HG02852 (cell line): ENCODE results near the gene HDAC4.

Experiments used
- ATAC-seq: cut with Tn5 transposase; IDR thresholded peaks from one replicate; pipeline ENCODE4 v1.9.1; 2021; ENCODE audit warnings: mild to moderate bottlenecking, moderate library complexity; ENCODE audit not compliant: unreplicated experiment

Gene HDAC4

DNA sequence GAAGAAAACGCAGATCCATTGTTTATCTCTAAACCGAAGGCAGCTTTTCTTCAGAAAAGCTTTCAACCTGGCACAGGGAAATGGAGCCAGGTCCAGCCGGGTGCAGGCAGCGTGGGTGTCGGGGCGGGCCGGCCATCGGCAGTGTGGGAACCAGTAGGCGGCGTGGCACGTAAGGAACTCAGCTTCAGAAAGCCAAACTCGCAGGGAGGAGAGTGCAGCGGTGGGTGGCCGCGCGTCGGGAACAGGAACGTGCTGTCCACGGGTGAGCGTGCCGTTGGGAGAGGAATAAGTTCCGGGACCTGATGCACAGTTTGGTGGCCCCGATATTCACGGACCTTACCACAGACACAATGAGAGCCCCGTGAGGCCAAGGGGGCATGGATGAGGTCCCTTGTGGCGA lies 282.6 kb downstream of the HDAC4 start:
- no peak for ATAC-seq

DNA sequence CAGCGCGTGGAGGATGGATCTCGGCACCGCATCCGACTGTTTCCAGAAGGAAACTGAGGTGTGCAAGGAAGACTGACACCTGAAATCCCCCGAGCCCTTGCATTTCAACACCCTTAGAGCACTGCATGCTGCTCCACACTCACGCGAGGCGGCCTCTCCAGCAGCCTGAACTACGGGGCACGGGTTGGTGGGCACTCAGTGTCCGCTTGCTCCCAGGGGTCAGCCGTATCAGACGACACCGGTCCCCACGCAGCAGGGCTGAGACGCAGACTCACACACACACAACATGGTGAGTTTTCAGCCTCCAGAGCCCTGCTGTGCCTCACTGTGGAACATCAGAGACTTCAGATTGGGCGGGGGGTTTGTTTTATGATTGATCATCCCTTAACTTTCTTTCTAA lies 283.0 kb downstream of the HDAC4 start:
- ATAC-seq = no peak

DNA sequence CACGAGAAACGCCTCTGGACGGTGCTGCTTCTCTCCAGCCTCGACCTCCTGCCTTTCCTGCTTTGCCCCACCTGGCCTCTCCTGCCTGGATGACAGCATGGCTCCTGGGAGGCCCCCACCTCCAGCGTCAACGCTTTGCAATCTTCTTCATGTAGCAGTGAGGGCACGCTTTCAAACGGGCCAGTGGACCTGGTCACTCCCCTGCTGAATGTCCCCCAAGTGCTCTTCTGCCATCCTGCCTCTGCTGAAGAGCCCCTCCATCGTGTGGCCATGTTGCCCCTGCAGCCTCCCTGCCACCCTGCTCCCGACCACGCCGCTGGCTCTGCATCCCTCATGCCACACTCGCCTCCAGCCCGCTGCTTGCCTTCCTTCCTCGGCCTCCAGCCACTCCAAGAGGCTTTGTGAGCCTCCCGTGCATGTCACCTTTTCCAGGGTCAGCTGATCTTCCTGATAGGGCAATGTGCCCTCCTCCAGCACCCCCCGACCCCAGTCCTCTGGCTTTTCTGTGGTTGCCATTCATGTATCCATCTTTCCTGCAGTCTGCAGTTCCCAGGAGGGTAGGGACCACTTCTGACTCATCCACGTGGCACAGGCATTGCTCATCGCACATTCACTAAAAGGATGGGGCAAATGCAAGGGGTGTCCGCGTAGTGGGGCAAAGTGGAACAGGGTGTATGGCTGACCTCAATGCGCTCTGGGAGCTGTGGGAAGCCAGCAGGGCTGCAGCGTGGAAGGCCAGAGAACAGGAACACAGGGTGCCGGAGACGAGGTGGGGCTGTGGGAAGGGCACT lies 284.2 kb downstream of the HDAC4 start:
- ATAC-seq = no peak

DNA sequence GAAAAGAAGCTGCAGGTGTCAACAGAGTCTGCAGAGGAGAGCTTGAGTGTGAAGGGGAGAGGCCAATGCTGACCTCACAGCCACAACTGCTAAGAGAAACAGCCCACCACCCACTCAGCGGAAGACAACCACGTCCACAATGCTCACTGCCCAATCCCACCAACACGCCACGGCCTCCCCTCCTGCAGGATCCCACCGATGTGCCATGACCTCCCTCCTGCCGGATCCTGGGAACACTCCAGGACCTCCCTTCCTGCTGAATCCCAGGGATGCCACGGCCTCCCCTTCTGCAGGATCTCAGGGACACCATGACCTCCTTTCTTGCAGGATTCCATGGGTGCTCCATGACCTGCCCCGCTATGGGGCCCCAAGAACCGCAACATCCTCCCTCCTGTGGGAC lies 285.2 kb downstream of the HDAC4 start:
- ATAC-seq = no peak

DNA sequence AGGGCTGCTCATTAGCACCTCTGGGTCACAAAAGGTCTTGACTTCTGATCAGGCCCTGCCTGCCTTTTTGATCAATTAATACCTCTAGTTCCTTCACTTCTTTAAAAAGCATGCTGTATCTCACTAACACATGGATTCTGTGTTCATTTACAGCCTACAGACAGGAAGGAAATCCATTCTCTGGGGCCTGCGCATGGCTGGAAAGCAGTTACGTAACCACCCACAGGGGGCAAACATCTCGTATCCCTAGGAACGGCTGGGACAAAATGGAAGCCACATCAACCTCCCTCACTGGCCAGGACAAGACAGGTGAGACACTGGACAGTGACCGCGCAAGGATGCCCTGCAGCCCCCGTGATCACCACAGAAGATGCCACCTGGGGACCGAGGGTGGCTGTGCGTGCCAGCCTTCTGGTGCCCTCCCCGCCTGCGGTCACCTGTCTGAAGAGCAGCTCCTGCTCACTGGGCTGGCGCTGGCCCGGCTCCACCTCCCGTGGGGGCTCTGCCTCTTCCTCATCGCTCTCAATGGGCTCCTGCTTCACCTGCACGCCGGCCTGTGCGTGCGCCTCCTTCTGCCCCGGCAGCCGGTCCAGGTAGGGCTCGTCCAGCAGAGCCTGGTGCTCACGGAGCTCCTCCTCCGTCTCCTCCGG lies 286.1 kb downstream of the HDAC4 start:
- no peak for ATAC-seq

DNA sequence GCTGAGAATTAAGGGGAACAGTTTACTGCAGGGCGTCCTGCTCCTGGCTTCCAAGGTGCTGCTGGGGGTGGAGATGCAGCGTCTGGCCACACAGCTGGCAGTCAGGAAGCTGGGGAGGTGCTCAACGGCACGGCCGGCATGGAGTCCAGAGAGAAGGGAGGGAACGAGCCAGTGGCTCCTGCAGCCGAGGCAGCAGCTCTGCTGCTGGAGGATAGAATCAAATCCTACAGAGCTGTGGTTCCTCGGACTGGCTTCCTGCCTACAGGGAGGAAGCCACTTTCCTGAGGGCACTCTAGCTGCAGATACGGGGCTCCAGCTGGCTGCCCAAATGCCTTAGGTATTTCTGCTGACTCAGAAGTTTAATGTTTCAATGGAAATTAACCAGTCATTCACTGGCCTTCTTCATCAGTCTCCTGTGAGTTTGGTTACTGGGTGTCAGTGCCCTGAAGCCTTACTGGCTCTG lies 286.7 kb downstream of the HDAC4 start:
- no peak for ATAC-seq

DNA sequence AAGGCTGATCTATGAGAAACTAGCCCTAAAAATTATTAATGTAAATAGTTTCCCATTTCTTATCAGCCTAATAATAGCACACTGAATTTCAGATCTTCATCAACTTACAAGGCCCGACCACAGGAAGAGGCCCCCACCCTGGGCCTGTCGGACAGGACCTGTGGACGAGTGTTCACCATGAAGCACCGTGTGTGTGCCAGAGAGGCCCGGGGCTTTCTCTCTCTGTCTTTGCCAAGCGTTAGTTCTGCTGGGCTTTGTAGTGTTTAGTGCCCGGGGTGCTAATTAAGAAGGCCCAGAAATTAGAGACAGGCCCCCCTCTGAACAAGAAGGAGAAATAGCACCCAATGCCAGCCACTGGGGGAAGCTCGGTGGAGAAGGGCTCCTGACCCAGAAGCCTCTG lies 287.2 kb downstream of the HDAC4 start:
- ATAC-seq = no peak

DNA sequence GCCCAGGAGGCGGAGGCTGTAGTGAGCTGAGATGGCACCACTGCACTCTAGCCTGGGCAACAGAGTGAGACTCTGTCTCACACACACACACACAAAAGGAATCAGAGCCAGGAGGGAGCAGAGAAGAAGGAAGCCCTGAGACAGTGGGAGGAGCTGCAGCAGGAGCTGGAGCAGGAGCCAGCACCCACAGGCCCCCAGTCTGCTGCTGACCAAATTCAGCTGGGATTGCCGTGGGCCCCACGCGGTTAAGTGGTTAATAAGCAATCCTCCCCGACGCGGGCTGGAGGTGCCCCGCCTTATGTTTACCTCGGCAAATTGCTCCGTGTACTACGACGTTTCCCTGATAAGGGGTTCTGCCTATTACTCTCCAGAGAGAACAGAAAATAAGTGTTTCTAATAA lies 287.6 kb downstream of the HDAC4 start:
- ATAC-seq = no peak

DNA sequence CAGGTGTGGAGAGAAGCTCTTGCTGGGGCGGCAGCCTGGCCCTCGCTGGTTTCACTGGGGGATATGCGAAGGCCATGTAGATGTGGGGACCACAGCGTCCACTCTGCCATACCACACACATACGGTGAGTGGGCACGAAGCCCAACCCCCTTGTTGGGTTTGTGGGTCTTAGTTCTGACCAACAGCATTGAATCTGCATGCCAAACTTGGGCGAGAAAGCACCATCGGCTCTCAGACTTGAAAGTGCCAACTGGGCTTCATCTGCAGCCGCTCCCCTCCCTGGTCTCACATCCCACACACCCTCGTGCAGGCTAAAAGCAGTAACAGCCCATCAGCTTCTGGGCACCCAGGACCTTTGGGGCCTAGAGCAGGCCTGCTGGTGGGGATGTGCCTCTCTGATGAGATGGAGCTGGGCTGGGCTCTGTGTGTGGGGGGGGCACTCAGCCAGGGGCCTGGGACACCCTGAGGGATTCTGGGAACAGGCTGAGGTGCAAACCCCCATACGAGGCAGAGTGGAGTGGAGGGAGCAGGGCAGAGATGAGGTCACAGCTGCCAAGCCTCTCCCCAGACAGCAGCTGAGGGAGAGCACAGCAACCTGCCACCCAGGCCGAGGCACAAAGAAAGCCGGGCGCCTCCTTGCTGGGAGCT lies 288.6 kb downstream of the HDAC4 start:
- ATAC-seq = no peak

DNA sequence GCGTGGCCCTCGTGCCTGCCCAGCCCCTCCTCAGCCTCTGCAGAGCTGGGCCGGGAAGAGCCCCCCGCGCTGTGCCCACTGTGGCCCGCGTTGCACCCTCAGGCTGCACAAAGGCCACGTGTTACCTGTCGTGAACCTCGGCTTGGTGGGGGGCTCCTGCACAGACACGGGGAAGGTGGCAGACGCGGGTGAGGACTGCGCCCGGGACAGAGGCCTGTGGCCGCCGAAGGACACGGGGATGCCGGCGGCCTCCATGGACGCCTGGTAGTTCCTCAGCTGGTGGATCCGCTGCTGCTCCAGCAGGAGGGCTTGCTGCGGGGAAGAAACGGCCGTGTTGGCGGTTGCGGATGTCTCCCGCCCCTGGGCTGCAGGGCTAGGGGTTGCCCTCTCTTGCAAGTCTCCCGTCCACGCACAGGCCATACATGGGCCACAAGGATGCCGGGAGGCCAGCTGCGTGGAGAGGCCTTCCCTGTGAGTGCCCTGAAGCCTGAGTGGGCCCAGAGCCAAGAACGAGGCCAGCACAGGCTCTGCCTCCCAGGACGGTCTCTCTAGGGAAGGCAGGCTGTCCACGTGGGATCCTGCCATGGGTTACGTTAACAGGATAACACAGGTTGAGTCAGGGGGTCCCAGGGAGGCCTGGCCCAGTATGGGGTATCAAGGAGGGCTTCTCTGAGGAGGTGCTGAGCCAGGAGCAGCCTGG lies 289.3 kb downstream of the HDAC4 start:
- ATAC-seq = no peak

DNA sequence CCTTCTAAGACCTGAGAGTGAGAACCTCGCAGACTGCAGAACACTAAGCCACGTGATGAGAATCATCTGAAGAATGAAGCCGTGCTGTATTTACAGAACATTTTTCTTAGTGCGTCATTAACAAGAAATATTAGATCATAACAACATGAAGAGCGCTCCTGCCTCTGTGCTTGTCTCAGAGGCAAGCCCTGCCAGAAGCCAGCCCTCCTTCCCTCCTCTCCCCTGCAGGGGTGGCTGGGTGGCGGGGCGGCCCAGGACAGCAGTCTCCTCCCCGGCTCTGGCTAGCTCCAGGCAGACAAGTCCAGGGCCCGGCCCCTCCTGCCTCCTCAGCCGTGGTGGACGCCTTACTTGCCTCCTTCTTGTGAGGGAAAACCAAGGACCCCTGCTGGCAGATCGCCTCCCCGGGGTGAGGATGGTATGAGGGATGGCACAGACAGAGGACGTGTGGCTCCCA lies 290.2 kb downstream of the HDAC4 start:
- no peak for ATAC-seq

DNA sequence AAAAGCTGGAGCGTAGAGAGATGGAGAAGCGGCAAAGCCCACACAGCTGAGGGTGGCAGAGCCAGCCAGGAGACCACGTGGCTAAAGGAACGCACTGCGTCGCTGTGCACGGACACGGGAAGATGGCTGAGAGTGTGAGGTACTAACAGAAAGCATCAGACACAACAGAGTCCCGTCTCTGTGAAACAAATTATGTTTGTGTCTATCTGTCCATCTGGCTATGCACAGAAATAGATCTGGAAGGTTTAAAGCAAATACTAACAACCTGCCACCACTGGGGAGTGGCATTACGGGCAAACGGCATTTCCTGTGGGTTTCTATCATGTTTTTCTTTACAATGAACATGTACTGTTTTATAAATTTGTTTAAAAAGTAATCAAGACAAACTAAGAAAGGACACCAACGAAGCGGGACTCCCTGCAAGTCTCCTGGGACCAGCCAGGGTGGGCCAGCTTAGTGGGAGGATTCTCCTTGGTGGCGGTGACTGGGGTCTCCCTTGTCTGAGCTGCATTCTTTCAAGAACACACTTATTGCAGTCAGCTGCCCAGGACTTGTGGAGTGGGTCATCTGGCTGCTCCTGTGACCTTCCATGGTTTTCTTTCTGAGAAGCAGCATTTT lies 290.8 kb downstream of the HDAC4 start:
- no peak for ATAC-seq

DNA sequence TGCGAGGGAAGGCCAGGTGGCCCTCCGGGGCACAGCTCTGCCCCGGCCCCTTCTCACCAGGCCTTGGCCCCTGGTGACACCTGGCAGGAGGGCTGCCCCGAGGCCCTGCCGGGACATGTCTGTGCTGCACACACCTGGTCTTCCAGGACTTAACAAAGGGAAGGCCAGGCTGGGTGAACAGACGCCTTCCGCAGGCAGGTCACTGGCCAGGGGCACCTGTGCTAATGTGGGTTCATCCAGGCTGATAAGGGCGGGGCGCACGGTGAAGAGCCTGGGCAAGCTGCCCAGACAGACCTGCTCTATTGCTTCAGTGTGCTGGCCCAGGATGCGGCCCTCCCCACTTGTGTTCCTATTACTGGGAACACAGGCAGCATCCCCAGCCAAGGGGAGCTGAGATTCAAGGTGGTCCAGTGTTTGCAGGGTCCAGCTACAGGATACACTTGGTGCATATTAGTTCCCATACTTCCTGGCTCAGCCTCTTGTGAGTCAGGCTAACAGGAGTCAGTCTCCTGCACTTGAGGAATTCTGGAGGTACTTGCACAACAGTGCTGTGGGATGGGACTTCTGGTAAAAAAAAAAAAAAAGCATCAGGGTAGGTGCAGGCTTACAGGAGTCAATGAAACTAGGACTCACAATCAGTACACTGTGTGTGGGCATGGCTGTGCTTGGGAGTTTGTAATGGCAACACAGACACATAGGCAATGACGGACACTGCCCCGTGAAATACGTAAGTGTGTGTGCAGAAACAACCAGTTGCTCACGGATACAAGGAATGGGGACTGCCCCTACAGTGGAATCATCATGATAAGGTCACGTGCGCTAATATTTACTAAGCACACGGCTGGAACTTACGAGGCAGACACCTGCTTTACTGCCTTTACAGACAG lies 291.5 kb downstream of the HDAC4 start:
- no peak for ATAC-seq

DNA sequence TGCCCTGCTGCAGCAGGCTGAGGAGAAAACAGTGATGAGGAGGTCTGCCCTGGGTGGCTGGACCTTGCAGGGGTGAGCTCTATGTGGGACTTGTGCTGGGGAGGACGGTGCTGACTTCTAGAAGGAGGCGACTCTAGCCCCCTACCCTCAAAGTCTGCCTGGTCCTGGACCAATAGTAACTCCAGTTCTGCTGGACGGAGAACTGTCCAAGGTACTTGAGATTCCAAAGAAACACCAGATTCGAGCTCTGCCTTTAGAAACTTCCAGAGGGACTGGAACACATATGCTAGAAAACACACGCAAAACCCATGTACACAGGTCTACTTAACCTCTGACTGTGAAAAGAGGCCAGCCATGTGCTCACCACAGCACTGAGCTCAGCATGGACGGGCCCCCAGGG lies 292.4 kb downstream of the HDAC4 start:
- ATAC-seq = no peak

DNA sequence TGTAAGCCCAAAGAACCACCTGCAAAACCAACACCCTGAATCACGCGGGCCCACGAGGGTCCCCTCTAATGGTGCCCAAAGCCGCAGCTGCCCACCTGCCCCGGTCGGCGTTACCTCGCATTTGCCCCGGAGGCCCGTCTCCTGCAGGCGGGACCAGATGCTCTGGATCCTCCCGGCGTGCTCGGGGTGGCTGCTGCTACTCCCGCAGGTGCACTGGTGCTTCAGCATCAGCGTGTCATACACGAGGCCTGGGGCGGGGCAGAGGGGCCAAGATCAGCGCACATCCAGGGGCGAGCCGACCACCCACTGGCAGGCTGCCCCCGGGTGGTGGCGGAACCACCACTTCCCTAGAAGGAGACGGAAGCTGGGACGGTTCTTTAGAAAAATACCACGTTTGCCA lies 292.9 kb downstream of the HDAC4 start:
- ATAC-seq = no peak

DNA sequence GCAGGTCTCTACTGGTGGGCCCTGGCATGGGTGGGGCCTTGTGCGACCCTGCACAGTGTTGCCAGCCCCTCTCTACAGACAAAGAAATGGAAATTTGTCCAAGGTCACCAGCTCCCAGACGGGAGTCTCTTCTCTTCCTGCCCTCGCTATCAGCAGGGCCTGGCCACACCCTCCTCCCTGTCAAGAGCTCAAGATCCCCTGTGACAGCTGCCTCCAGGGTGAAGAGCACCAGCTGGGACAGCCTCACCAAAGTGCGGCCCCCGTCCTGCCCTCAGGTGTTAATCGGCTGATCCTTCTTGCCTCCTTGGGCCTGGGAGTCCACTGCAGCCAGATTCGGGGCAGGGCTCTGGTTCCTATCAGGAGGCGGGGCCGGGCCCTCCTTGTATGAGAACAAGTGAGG lies 293.9 kb downstream of the HDAC4 start:
- ATAC-seq = no peak

DNA sequence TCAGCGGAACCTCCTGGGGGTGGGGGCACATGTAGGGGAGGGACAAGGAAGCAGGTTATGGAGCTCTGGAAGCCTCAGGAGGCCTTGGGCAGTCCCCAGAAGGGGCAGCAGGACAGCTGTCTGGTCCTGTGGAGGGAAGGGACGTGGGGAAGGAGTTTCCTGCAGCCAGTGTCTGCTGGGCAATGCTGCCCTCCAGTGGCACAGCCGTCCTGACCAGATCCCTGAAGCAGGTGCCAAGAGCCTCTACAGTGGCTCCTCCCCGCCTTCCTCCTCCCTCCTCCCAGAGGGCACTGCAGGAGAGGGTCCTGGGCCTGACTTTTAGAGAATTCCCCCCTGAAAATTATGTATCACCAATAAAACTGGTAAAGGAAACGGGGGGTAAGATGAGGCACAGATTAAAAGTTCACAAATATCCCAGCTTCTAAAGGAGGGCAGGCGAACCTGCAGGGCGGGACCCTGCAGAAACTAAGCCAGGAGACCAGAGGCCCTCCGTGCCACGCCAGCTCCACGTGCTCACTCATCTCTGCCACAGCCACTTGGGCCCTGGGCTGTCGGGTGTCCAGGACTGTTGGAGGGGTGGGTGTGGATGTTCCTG lies 294.4 kb downstream of the HDAC4 start:
- ATAC-seq = no peak

DNA sequence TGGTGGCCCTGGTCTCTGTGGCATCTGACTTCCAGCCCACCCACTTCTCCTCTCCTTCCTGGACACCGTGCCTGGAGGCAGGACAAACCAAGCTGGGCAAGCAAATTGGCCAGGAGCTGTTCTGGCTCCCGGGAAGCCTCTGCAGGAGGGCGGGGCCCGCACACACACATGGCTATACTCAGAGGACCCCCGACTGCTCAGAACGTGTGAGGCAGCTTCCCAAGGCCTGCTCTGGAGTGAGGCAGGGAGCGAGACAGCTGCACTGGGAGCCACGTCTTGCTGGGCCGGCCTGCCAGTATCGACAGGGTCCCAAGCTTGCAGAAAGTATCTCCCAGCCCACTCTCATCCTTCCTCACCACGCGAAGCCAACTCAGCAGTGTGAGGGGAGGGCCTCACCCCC lies 295.6 kb downstream of the HDAC4 start:
- ATAC-seq = no peak

DNA sequence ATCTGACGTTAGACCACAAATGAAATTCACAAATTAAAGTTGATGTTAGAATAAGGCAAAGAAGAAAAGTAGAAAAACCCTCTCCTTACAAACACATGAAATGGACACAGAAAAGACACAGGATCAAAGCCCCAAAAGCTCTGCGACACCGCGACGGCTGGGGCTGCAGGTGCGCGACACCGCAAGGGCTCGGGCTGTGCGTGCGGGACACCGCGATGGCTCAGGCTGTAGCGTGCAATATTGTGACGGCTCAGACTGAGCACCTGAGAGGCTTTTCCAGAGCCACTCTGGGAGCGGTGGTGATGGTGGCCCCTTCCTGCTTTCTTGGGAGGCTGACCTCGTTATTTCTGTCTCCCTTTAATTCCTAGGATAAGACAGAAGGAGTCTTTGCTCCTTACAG lies 296.0 kb downstream of the HDAC4 start:
- ATAC-seq = no peak
